Peyer's patch (tissue), 4 donors: ENCODE data around the gene SNX20.

ENCODE experiments used
- CTCF ChIP-seq, 6 experiments: fragments of 450-650 bp in 4 of 6; fragments of 200-600 bp in 2 of 6; sonication (generic) in 1 of 6; IDR thresholded peaks; one replicate each; pipeline ENCODE4 v1.5.1; 2017 to 2019; ENCODE audit warnings: antibody characterized with exemption in 6 of 6, mild to moderate bottlenecking in 3 of 6, moderate library complexity in 1 of 6
- POLR2A ChIP-seq, 2 donors: fragments of 450-650 bp; IDR thresholded peaks; one replicate each; pipeline ENCODE4 v1.5.1; 2017; ENCODE audit warnings: antibody characterized with exemption in 2 of 2, mild to moderate bottlenecking in 2 of 2, moderate library complexity in 2 of 2

DNA sequence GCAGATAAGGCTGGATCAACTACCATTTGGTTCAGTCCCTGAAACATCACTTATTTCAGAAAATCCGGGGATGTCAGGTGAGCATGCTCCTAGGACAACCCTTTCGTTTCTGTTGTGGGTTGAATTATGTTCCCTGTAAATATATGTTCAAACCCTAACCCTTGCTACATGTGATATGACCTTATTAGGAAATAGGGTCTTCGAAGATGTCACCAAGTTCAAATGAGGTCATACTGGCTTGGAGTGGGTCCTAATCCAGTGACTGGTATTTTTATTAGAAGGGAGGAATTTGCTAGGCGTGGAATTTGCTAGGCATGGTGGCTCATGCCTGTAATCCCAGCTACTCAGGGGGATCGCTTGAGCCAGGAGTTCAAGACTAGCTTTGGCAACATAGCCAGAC is 21.3 kb downstream of the SNX20 start:
- TF ChIP-seq CTCF (IDR thresholded peaks at IDR 0.05), result no peak
- no peak for TF ChIP-seq POLR2A (IDR thresholded peaks at IDR 0.05)
